Heart left ventricle (tissue), 13 donors: ENCODE measurements around the gene PGAM2.

Experiments
- CTCF ChIP-seq, 12 donors: fragments of 200-600 bp; sonication (generic) in 4 of 12; IDR thresholded peaks; one replicate each; pipeline versions ENCODE4 v1.5.0 to v1.8.0; 2018 to 2022; ENCODE audit warnings: antibody characterized with exemption in 12 of 12, mild to moderate bottlenecking in 5 of 12
- POLR2A ChIP-seq, 2 donors: fragments of 450-650 bp; IDR thresholded peaks; one replicate each; pipeline ENCODE4 v1.6.1; 2017; ENCODE audit warnings: antibody characterized with exemption in 2 of 2, mild to moderate bottlenecking in 2 of 2, moderate library complexity in 2 of 2
- donor health status: ischemic (EF 13 %, LVEDD 7.1; RV severe dilation, severe dysfunction).
- donor health status: DM: no; HTN: yes; CAD: no.
- donor health status: DM: no; HTN: no; CAD: no.
- donor health status: ischemic (EF 25% LVEDD 6.9; RV normal size, moderate dysfunction).
- donor health status: ischemic (EF 25% LVEDD 5.7; RV mildly dilated, moderate dysfunction).
- donor health status: ischemic (EF 35%, LVEDD 5.7; RV mildly dilated, moderate dysfunction).
- donor health status: nonischemic (EF 11% LVEDD 7.7; RV severe dilation, severe dysfunction).
- donor health status: DM: yes; HTN: yes; CAD: no.
- donor health status: PGD.
- donor health status: ischemic (EF 29% LVEDD 5.4; RV normal size, mild dysfunction).
- donor health status: nonischemic (EF 23%, LVEDD 6.1; RV moderate dilation, normal function).

GRCh38 chr7:44106311-44107065 is 41.1 kb upstream of the PGAM2 start:
- TF ChIP-seq CTCF (IDR thresholded peaks at IDR 0.05), result no peak
- TF ChIP-seq POLR2A (IDR thresholded peaks at IDR 0.05), result no peak
